ENCODE measurements around the gene PXT1.

GRCh38 chr6:36350681-36351571, 91.7 kb downstream of the PXT1 start:
- TF ChIP-seq, protein P1, sequence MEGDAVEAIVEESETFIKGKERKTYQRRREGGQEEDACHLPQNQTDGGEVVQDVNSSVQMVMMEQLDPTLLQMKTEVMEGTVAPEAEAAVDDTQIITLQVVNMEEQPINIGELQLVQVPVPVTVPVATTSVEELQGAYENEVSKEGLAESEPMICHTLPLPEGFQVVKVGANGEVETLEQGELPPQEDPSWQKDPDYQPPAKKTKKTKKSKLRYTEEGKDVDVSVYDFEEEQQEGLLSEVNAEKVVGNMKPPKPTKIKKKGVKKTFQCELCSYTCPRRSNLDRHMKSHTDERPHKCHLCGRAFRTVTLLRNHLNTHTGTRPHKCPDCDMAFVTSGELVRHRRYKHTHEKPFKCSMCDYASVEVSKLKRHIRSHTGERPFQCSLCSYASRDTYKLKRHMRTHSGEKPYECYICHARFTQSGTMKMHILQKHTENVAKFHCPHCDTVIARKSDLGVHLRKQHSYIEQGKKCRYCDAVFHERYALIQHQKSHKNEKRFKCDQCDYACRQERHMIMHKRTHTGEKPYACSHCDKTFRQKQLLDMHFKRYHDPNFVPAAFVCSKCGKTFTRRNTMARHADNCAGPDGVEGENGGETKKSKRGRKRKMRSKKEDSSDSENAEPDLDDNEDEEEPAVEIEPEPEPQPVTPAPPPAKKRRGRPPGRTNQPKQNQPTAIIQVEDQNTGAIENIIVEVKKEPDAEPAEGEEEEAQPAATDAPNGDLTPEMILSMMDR (conservative IDR thresholded peaks at IDR 0.05; ENCODE audit: low read length) = no peak
- TF ChIP-seq EZH2phosphoT487 (IDR thresholded peaks at IDR 0.05; ENCODE audit: borderline replicate concordance, low read depth, low read length) = no peak

All from OCI-LY7 (cell line).